Heart right ventricle (tissue), 16 donors: ENCODE data around the gene RAPGEFL1. TPM values are rescaled to one million over a fixed set of nuclear protein-coding genes. Genes with fewer than 3 reads are reported as not detected.

Experiments
- ATAC-seq, 8 donors: fragments of 200-7000 bp; cut with Tn5 transposase; one replicate each; pipeline ENCODE4 v1.9.1; 2020; ENCODE audit warnings: mild to moderate bottlenecking in 8 of 8, moderate library complexity in 8 of 8, moderate number of reproducible peaks in 1 of 8
- DNase-seq, 2 donors: peaks; one replicate each; pipeline ENCODE4 v3.0.0-alpha.2; 2020
- H3K27ac ChIP-seq, 10 donors: fragments of 200-600 bp; sonication (generic) in 2 of 10; one replicate each; pipeline versions ENCODE4 v1.5.0 to v1.8.0; 2020 to 2022; ENCODE audit warnings: mild to moderate bottlenecking in 3 of 10
- H3K27me3 ChIP-seq, 7 donors: fragments of 200-600 bp; one replicate each; pipeline ENCODE4 v1.8.0; 2021 to 2022; ENCODE audit warnings: mild to moderate bottlenecking in 2 of 7
- H3K36me3 ChIP-seq, 9 donors: fragments of 200-600 bp; sonication (generic) in 1 of 9; one replicate each; pipeline versions ENCODE4 v1.5.0 to v1.8.0; 2020 to 2022; ENCODE audit warnings: mild to moderate bottlenecking in 2 of 9
- H3K4me1 ChIP-seq, 9 donors: fragments of 200-600 bp; sonication (generic) in 1 of 9; one replicate each; pipeline versions ENCODE4 v1.5.0 to v1.8.0; 2020 to 2022; ENCODE audit warnings: mild to moderate bottlenecking in 4 of 9
- H3K4me3 ChIP-seq, 10 donors: fragments of 200-600 bp; sonication (generic) in 2 of 10; one replicate each; pipeline versions ENCODE4 v1.5.0 to v1.8.0; 2020 to 2022; ENCODE audit warnings: mild to moderate bottlenecking in 7 of 10, moderate library complexity in 2 of 10
- H3K9me3 ChIP-seq, 11 donors: fragments of 200-600 bp in 10 of 11; sonication (generic) in 2 of 11; one replicate each; pipeline versions ENCODE4 v1.5.0 to v1.8.0; 2013 to 2022; ENCODE audit warnings: mild to moderate bottlenecking in 2 of 11, control low read depth in 1 of 11, moderate library complexity in 1 of 11
- CTCF ChIP-seq, 9 donors: fragments of 200-600 bp; sonication (generic) in 2 of 9; IDR thresholded peaks; one replicate each; pipeline versions ENCODE4 v1.5.0 to v1.8.0; 2021 to 2022; ENCODE audit warnings: antibody characterized with exemption in 9 of 9, mild to moderate bottlenecking in 5 of 9, moderate library complexity in 1 of 9
- WGBS, 2 donors: extraction: QIAGEN DNeasy Blood & Tissue Kit; methylation state at CpG; one replicate each; pipeline ENCODE4 v1.1.7; 2013; ENCODE audit warnings: inconsistent platforms in 1 of 2; 5-methylcytosine and 5-hydroxymethylcytosine counted together
- intact Hi-C, 10 donors: fragments of 100-400 bp; cut with DNase I; formaldehyde crosslinking; loops; one replicate each; pipeline versions ENCODE4 v1.11.1 to v1.14.2; 2022
- microRNA-seq, 2 donors: library from miRNA; unstranded; fragments of <30 nt; microRNA quantifications; one replicate each; pipeline ENCODE4 v1.2.0, GENCODE V29; 2021
- polyA plus RNA-seq, 2 donors: library from polyadenylated mRNA; stranded (reverse); fragments of 200-250 nt; gene quantifications; one replicate each; pipeline ENCODE4 v1.2.3, GENCODE V29; 2013
- total RNA-seq, 10 donors: library from RNA; stranded (reverse); fragmentation: NEBNext Ultra II Directional in 3 of 10; extraction: Animal tissue kit (Norgen Biotek cat#: 25700) in 3 of 10; gene quantifications; one replicate each; pipeline versions ENCODE4 v1.2.1 to v1.2.4, GENCODE V29; 2021 to 2023
- donor health status: Arrhythmogenic right ventricular cardiomyopathy.
- donor health status: ischemic (EF 13 %, LVEDD 7.1; RV severe dilation, severe dysfunction).
- donor health status: healthy with polysubstance abuse.
- donor health status: DM: no; HTN: yes; CAD: no.
- donor health status: DM: no; HTN: no; CAD: no.
- donor health status: ischemic (EF 25% LVEDD 6.9; RV normal size, moderate dysfunction).
- donor health status: ischemic (EF 25% LVEDD 5.7; RV mildly dilated, moderate dysfunction).
- donor health status: healthy.
- donor health status: DM: yes; HTN: yes; CAD: no.
- donor health status: Ischemic cardiomyopathy.
- donor health status: ischemic (EF 35%, LVEDD 5.7; RV mildly dilated, moderate dysfunction).
- donor health status: nonischemic (EF 11% LVEDD 7.7; RV severe dilation, severe dysfunction).
- donor health status: DM: yes; HTN: yes; CAD: no.
- donor health status: PGD.
- donor health status: ischemic (EF 29% LVEDD 5.4; RV normal size, mild dysfunction).
- donor health status: nonischemic (EF 23%, LVEDD 6.1; RV moderate dilation, normal function).

RAPGEFL1 gene
- total and polyA plus RNA-seq, 12 donors = 2.2 to 21.9 (median 3.2) TPM

- intact Hi-C loops = no loop called here
- DNase-seq (no peak), ATAC-seq (peak in 1 of 8 donors; percentile 50)
- H3K36me3 ChIP-seq = peaks cover 0 to 10% (median 0%) of the 10 kb centered on the region in 9 donors
- peaks cover 0 to 44% (median 11%) of the 10 kb centered on the region in 9 donors for H3K4me1 ChIP-seq
- no peaks in the 10 kb centered on the region for H3K27me3 ChIP-seq
- H3K27ac ChIP-seq = no peak overlapping the region
- H3K4me3 ChIP-seq = no peak overlapping the region
- no peak for TF ChIP-seq CTCF (IDR thresholded peaks at IDR 0.05)
- H3K9me3 ChIP-seq = no peaks in the 10 kb centered on the region
- WGBS, 2 donors = 76 to 79% methylated on average over 4 of the region's 4 CpGs
Measured at GRCh38 chr17:40241252-40241834, 64.1 kb downstream of the RAPGEFL1 start.

GRCh38 chr17:40242774-40243173 lies 65.5 kb downstream of the RAPGEFL1 start:
- H3K36me3 ChIP-seq = peaks cover 0 to 10% (median 0%) of the 10 kb centered on the region in 9 donors
- ATAC-seq (no peak), DNase-seq (no peak)
- H3K27me3 ChIP-seq = no peaks in the 10 kb centered on the region
- peaks cover 0 to 44% (median 11%) of the 10 kb centered on the region in 9 donors for H3K4me1 ChIP-seq
- TF ChIP-seq CTCF (IDR thresholded peaks at IDR 0.05) = no peak
- no peak overlapping the region for H3K4me3 ChIP-seq
- 88 to 90% methylated on average over 3 of the region's 3 CpGs for WGBS, 2 donors
- H3K27ac ChIP-seq = no peak overlapping the region
- no peaks in the 10 kb centered on the region for H3K9me3 ChIP-seq
- intact Hi-C loops = no loop called here

GRCh38 chr17:40243761-40244160 lies 66.5 kb downstream of the RAPGEFL1 start:
- ATAC-seq (no peak), DNase-seq (no peak)
- H3K27ac ChIP-seq = no peak overlapping the region
- TF ChIP-seq CTCF (IDR thresholded peaks at IDR 0.05) = no peak
- 94% methylated on average over 3 of the region's 3 CpGs for WGBS, 2 donors
- H3K4me3 ChIP-seq = no peak overlapping the region
- H3K9me3 ChIP-seq = no peaks in the 10 kb centered on the region
- intact Hi-C loops = no loop called here
- H3K36me3 ChIP-seq = peaks cover 0 to 10% (median 0%) of the 10 kb centered on the region in 9 donors
- peaks cover 0 to 44% (median 17%) of the 10 kb centered on the region in 9 donors for H3K4me1 ChIP-seq
- no peaks in the 10 kb centered on the region for H3K27me3 ChIP-seq

- no peak for TF ChIP-seq CTCF (IDR thresholded peaks at IDR 0.05)
- ATAC-seq = peak in 1 of 8 donors; percentile 33
- intact Hi-C loops = no loop called here
- 80 to 85% methylated on average over 4 of the region's 4 CpGs for WGBS, 2 donors
- DNase-seq = no peak
- Histone ChIP-seq H3K9me3 (no peaks in the 10 kb centered on the region), H3K4me3 (no peak overlapping the region), H3K36me3 (peaks cover 0 to 10% (median 0%) of the 10 kb centered on the region in 9 donors), H3K4me1 (peaks cover 0 to 44% (median 18%) of the 10 kb centered on the region in 9 donors), H3K27ac (no peak overlapping the region), H3K27me3 (no peaks in the 10 kb centered on the region)
Measured at GRCh38 chr17:40244255-40244654, 67.0 kb downstream of the RAPGEFL1 start.

Small RNA genes lying within 50 kb of the gene (microRNA-seq; reads per million reads assigned to microRNA genes)
- gene MIR6866 (2.6 to 3.0 reads per million in 2 donors), gene MIR6867 (0 reads per million in 2 donors)

Other genes with a start within 250 kb of the RAPGEFL1 start
- 10 to 100 TPM; 33.5 to 94.3 (median 66.8) TPM for gene ORMDL3, start 249.9 kb upstream of the RAPGEFL1 start, total RNA-seq
- 10 to 100 TPM; 51.4 to 56.3 TPM for gene ORMDL3, start 249.9 kb upstream of the RAPGEFL1 start, polyA plus RNA-seq
- gene LRRC3C, start 249.7 kb upstream of the RAPGEFL1 start, total RNA-seq = not detected
- gene LRRC3C, start 249.7 kb upstream of the RAPGEFL1 start, polyA plus RNA-seq = not detected
- 1 to 10 TPM in 1 of 10 donors, under 1 TPM in 4, not detected in 5; 0.15 to 1.3 (median 0.57) TPM for gene GSDMA, start 214.5 kb upstream of the RAPGEFL1 start, total RNA-seq
- gene GSDMA, start 214.5 kb upstream of the RAPGEFL1 start, polyA plus RNA-seq = under 1 TPM in 1 of 2 donors, not detected in 1; 0.06 TPM
- gene PSMD3, start 196.7 kb upstream of the RAPGEFL1 start, total RNA-seq = 100 to 1,000 TPM in 1 of 10 donors, 10 to 100 TPM in 9; 76.5 to 113 (median 81.8) TPM
- 100 to 1,000 TPM in 1 of 2 donors, 10 to 100 TPM in 1; 46.7 to 109 TPM for gene PSMD3, start 196.7 kb upstream of the RAPGEFL1 start, polyA plus RNA-seq
- 1 to 10 TPM in 2 of 10 donors, under 1 TPM in 1, not detected in 7; 0.81 to 4.2 (median 1.6) TPM for gene CSF3, start 162.0 kb upstream of the RAPGEFL1 start, total RNA-seq
- under 1 TPM; 0.29 to 0.32 TPM for gene CSF3, start 162.0 kb upstream of the RAPGEFL1 start, polyA plus RNA-seq
- gene MED24, start 123.1 kb upstream of the RAPGEFL1 start, total RNA-seq = 10 to 100 TPM; 46.7 to 63.2 (median 58.4) TPM
- gene MED24, start 123.1 kb upstream of the RAPGEFL1 start, polyA plus RNA-seq = 10 to 100 TPM; 47.2 to 75.6 TPM
- gene THRA, start 114.5 kb upstream of the RAPGEFL1 start, total RNA-seq = 100 to 1,000 TPM in 1 of 10 donors, 10 to 100 TPM in 9; 59.8 to 102 (median 69.7) TPM
- 10 to 100 TPM; 29.8 to 44.2 TPM for gene THRA, start 114.5 kb upstream of the RAPGEFL1 start, polyA plus RNA-seq
- gene NR1D1, start 76.9 kb upstream of the RAPGEFL1 start, total RNA-seq = 10 to 100 TPM in 7 of 10 donors, 1 to 10 TPM in 3; 5.5 to 41.3 (median 29.9) TPM
- gene NR1D1, start 76.9 kb upstream of the RAPGEFL1 start, polyA plus RNA-seq = 10 to 100 TPM in 1 of 2 donors, 1 to 10 TPM in 1; 7.1 to 24.4 TPM
- gene MSL1, start 55.5 kb upstream of the RAPGEFL1 start, total RNA-seq = 10 to 100 TPM; 26.3 to 57.4 (median 37.7) TPM
- gene MSL1, start 55.5 kb upstream of the RAPGEFL1 start, polyA plus RNA-seq = 10 to 100 TPM; 45.5 to 65.0 TPM
- gene CASC3, start 36.9 kb upstream of the RAPGEFL1 start, total RNA-seq = 10 to 100 TPM; 39.9 to 56.8 (median 43.7) TPM
- 10 to 100 TPM; 21.3 to 41.0 TPM for gene CASC3, start 36.9 kb upstream of the RAPGEFL1 start, polyA plus RNA-seq
- 10 to 100 TPM in 8 of 10 donors, 1 to 10 TPM in 2; 8.1 to 16.0 (median 12.8) TPM for gene WIPF2, start 41.8 kb downstream of the RAPGEFL1 start, total RNA-seq
- 1 to 10 TPM; 5.1 to 8.4 TPM for gene WIPF2, start 41.8 kb downstream of the RAPGEFL1 start, polyA plus RNA-seq
- gene CDC6, start 110.4 kb downstream of the RAPGEFL1 start, total RNA-seq = 1 to 10 TPM in 4 of 10 donors, under 1 TPM in 6; 0.49 to 3.0 (median 0.86) TPM
- gene CDC6, start 110.4 kb downstream of the RAPGEFL1 start, polyA plus RNA-seq = 1 to 10 TPM in 1 of 2 donors, under 1 TPM in 1; 0.66 to 1.8 TPM
- gene RARA, start 131.7 kb downstream of the RAPGEFL1 start, total RNA-seq = 10 to 100 TPM; 11.2 to 34.0 (median 18.3) TPM
- 10 to 100 TPM; 19.0 to 20.8 TPM for gene RARA, start 131.7 kb downstream of the RAPGEFL1 start, polyA plus RNA-seq
- 1 to 10 TPM in 9 of 10 donors, under 1 TPM in 1; 0.79 to 6.2 (median 2.1) TPM for gene GJD3, start 187.3 kb downstream of the RAPGEFL1 start, total RNA-seq
- under 1 TPM; 0.65 to 0.88 TPM for gene GJD3, start 187.3 kb downstream of the RAPGEFL1 start, polyA plus RNA-seq
- gene TOP2A, start 240.4 kb downstream of the RAPGEFL1 start, total RNA-seq = 10 to 100 TPM in 1 of 10 donors, 1 to 10 TPM in 4, under 1 TPM in 5; 0.17 to 20.0 (median 1.0) TPM
- gene TOP2A, start 240.4 kb downstream of the RAPGEFL1 start, polyA plus RNA-seq = 1 to 10 TPM in 1 of 2 donors, under 1 TPM in 1; 0.28 to 1.5 TPM